NCI-H146 treated with DMSO at 0.1 percent for 48 hours (cell line): ENCODE results near the gene EHBP1L1.
"Not testable (repeated sequence)": the region's sequence is repeated elsewhere in the genome, so short reads cannot be mapped to it uniquely, and the experiment has no call there.

Source experiments
- DNase-seq: peaks from one replicate; lab custom pipeline; 2025; ENCODE audit not compliant: unreplicated experiment; lab: John Stamatoyannopoulos, UW

EHBP1L1 gene

GRCh38 chr11:65560555-65561418 lies 15.1 kb upstream of the EHBP1L1 start:
- peak; percentile 38 for DNase-seq

- DNase-seq: no peak
Measured at GRCh38 chr11:65562020-65562419, 13.8 kb upstream of the EHBP1L1 start.

- DNase-seq: no peak
Measured at GRCh38 chr11:65562788-65563187, 13.1 kb upstream of the EHBP1L1 start.

GRCh38 chr11:65563601-65564000 lies 12.3 kb upstream of the EHBP1L1 start:
- no peak for DNase-seq

- DNase-seq: not testable (repeated sequence)
Measured at GRCh38 chr11:65564879-65565559, 10.8 kb upstream of the EHBP1L1 start.

GRCh38 chr11:65565624-65566453 lies 10.0 kb upstream of the EHBP1L1 start:
- no peak for DNase-seq

GRCh38 chr11:65569164-65569972 lies 6.5 kb upstream of the EHBP1L1 start:
- no peak for DNase-seq

- DNase-seq: peak; percentile 83
Measured at GRCh38 chr11:65569973-65570918, 5.6 kb upstream of the EHBP1L1 start, which contains the start of gene ZNRD2. Gene ZNRD2 (plus strand): TSS chr11:65570477. CDS start chr11:65570492, 15 bp downstream.

GRCh38 chr11:65571420-65571819 lies 4.4 kb upstream of the EHBP1L1 start:
- no peak for DNase-seq

- peak; percentile 14 for DNase-seq
Measured at GRCh38 chr11:65571940-65572339, 3.9 kb upstream of the EHBP1L1 start.

- DNase-seq: peak; percentile 63
Measured at GRCh38 chr11:65572356-65573051, 3.3 kb upstream of the EHBP1L1 start, which contains the start of gene FAM89B. Gene FAM89B (plus strand): TSS chr11:65572538. CDS start chr11:65572670, 132 bp downstream.

GRCh38 chr11:65573391-65574079 lies 2.3 kb upstream of the EHBP1L1 start:
- DNase-seq: no peak

- peak; percentile 66 for DNase-seq
Measured at GRCh38 chr11:65574109-65574810, 1.6 kb upstream of the EHBP1L1 start.

- DNase-seq: peak; percentile 94
Measured at GRCh38 chr11:65574811-65575567, 864 bp upstream of the EHBP1L1 start.

GRCh38 chr11:65576232-65576866 lies 496 bp downstream of the EHBP1L1 start:
- no peak for DNase-seq
